GM21423 (cell line): ENCODE data around the gene FSIP1.

Experiments used
- ATAC-seq: cut with Tn5 transposase; IDR thresholded peaks from one replicate; pipeline ENCODE4 v1.9.1; 2021; ENCODE audit warnings: mild to moderate bottlenecking, moderate library complexity; ENCODE audit not compliant: unreplicated experiment

FSIP1 gene

DNA sequence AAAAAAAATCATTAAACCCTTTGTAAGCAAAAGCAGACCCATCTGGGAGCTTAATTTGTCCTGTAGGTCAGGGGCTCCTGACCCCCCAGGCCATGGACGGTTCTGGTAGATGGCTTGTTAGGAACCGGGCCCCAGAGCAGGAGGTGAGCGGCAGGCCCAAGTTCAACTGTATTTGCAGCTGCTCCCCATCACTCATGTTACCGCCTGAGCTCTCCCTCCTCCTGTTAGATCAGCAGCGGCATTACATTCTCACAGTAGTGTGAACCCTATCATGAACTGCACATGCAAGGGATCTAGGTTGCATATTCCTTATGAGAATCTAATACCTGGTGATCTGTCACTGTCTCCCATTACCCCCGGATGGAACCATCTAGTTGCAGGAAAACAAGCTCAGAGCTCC lies 60.7 kb downstream of the FSIP1 start:
- ATAC-seq = no peak

GRCh38 chr15:39720621-39721611 lies 61.7 kb downstream of the FSIP1 start:
- ATAC-seq = no peak

DNA sequence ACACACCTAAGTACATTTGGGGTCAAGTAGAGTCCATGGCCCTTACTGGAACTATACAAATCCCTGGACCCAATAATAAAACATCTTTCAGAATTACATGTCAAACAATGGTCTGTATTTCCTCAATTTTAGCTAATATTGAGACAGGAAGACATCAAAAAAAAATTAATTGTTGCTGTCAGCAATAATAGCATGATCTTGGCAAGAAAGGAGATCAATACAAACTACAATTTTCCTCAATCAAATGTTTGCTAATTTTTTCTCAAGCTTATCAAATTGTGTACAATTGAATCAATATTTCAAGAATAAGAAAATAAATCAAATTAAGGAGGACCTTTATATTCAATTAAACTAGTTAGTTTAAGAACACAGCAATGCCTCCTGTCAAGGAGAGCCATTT lies 62.6 kb downstream of the FSIP1 start:
- ATAC-seq = no peak

- no peak for ATAC-seq
Measured at GRCh38 chr15:39719109-39719508, 63.5 kb downstream of the FSIP1 start.

GRCh38 chr15:39717134-39717533 lies 65.5 kb downstream of the FSIP1 start:
- no peak for ATAC-seq

GRCh38 chr15:39714251-39714650 lies 68.4 kb downstream of the FSIP1 start:
- ATAC-seq = no peak

DNA sequence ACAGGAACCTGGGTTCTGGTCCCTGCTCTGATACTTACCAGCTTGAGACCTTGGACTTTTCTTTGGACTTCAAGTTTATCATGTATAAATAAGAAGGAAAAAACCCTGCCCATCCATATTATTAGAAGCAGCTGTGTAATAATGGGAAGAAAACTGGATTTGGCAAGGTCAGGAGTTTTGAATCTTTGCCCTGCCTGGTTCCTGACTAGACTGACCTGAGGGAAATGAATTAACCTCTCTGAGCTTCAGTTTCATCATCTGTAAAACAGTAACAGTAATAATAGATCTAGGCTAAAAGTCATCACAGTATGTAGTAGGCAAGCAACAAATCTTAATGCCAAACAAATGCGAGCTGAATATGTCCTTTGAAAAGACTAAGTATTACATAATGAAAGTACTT lies 68.8 kb downstream of the FSIP1 start:
- no peak for ATAC-seq

- ATAC-seq = no peak
Measured at GRCh38 chr15:39710681-39711080, 72.0 kb downstream of the FSIP1 start.

- ATAC-seq = no peak
Measured at GRCh38 chr15:39709941-39710340, 72.7 kb downstream of the FSIP1 start.

- no peak for ATAC-seq
Measured at GRCh38 chr15:39706206-39706605, 76.4 kb downstream of the FSIP1 start.

GRCh38 chr15:39704689-39705088 lies 78.0 kb downstream of the FSIP1 start:
- ATAC-seq = no peak

DNA sequence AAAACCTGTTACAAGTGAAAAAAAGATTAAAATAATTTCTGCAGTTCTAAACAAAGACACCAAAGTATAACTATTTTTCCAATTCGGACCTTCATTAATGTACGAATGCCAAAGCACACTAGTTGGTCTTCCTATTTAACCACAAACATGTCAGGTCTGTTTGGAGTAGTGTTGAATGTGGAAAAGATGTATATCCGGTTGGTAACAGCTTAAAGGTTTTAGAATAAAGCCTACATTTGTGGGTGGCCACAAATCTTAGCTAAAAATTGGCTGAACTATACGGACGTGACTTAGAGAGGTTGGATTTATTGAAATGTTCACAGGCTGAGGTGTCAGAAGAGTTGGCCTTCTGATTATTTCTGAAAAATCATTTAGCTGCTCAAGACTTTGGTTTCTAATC lies 78.4 kb downstream of the FSIP1 start:
- no peak for ATAC-seq

DNA sequence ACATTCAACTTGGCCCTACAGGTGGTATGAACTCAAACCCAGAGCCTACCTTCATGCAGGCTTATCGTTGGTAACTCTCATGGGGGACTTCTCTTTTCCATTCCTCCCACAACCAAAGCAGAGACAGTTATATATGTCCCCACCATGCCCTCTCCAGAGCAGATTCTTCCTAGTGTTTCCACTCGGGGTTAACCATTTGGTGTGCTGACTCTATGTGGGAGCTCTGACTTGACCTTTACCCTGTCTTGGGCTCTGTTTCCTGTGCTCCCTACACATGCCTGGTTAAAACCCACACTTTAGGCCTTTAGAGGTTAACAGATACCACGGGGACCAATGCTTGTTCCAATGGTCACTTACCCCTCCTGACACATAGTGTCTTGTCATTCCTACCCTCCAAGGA lies 80.7 kb downstream of the FSIP1 start:
- no peak for ATAC-seq

GRCh38 chr15:39700375-39700700 lies 82.3 kb downstream of the FSIP1 start:
- no peak for ATAC-seq

DNA sequence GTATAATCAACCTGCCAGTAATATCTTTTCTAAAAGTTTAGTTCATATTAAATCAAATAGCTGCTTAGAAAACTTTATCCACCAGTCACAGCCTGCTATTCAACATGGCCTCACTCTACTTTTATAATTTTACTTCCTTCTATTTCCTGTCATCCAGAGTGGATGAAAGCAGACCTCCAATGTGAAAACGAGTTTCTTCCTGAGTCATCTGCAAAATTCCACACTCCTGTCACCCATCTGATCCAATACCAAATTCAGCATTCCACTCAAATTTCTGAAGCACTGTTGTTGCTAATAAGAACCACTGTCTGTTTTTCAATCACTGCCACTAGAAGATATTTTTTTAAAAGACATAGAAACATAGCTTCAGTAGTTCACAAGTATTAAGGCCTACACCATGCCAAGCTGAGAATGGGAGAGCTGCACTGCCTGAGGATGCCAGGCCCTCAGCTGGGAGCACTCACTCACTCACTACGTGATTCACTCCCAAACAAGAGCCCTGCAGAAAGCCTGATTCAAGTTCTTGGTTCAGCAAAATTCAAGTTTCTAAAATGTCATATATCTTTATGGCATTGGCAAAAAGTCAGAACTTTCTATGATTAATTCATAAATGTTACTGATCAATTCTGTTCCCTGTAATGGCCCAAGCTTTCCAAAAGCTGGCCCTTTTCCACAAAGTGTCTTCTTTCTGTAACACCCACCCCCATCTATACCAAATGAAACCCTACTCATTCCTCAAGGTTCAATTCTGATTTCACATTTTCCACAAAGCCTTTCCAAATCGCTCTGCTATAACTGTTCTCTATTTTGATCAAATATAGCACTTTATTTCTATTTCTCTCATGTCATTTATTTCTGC lies 82.9 kb downstream of the FSIP1 start:
- ATAC-seq = no peak

- ATAC-seq = no peak
Measured at GRCh38 chr15:39698444-39699390, 83.9 kb downstream of the FSIP1 start.

DNA sequence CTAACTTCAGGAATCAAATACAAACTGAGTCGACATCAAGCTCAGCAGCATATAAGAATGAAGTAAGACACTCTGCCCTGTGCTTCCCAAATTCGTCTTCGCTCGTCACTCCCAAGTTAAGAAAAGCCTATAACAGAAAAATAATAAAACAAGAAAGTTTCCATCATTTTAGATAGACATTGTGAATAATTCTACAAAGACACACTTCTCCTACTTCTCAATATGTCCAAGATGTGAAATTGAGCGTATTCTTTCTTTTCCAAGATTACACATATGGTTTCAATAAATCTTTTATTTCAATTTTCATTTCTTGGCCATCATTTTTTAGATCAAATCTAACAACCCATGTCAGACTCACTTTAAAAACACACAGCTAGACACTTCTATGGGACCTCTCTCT lies 85.1 kb downstream of the FSIP1 start:
- ATAC-seq = no peak

GRCh38 chr15:39695793-39696192 lies 86.8 kb downstream of the FSIP1 start:
- no peak for ATAC-seq

DNA sequence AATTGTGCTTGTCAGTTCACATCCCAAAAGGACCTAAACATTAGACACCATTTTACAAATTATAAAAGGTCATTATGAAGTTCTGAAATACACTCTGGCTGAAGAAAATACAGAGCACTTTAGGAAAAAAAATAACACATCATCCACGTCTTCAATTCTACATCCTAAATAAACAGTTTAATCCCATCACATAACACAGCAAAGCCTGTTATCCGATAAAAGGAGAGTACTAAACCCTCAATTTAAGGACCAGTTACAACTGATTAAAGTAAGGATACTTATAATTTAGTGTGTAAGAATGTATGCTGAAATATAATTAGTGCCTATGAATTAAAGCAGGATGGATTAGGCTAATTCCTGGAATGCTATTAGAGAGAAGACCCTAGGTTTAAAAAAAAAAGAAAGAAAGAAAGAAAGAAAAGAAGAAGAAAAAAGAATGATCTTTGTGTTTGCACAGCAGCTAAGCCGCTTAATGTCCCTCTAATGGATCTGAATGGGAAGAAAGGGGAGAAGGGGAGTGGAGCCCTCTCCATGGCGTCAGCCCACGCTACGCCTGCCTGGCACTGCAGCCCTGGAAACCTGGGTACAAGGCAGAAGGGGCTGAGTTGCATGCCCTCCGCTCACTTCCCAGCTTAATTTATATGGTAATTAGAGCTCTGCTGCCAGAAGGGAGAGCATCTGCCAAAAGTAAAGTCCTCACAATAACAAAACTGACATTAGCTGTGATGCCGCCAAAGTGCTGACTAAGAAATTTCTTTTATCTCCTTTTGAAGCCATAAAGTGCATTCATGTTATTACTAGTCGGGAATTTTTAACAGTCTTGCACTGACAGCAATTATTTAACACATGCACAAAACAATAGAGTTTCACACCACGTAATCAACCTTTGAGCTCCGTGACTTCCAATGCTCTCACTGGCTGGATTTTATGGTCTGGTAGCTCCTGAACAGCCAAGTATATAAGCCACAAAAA lies 90.0 kb downstream of the FSIP1 start:
- ATAC-seq = no peak
